IPS-18c (cell line): ENCODE data around the gene BTBD19.
"Not testable (repeated sequence)": the region's sequence is repeated elsewhere in the genome, so short reads cannot be mapped to it uniquely, and the experiment has no call there.

Experiments used
- H3K4me3 ChIP-seq: 2 replicates; pipeline ENCODE4 v1.7.0; 2013; ENCODE audit warnings: low read depth, mild to moderate bottlenecking, low read length, moderate library complexity; ENCODE audit not compliant: insufficient read depth
- H3K9me3 ChIP-seq: one replicate; pipeline ENCODE4 v1.6.1; 2013; ENCODE audit warnings: mild to moderate bottlenecking, low read length, moderate library complexity; ENCODE audit not compliant: control insufficient read depth, insufficient read depth

Gene BTBD19, protein sequence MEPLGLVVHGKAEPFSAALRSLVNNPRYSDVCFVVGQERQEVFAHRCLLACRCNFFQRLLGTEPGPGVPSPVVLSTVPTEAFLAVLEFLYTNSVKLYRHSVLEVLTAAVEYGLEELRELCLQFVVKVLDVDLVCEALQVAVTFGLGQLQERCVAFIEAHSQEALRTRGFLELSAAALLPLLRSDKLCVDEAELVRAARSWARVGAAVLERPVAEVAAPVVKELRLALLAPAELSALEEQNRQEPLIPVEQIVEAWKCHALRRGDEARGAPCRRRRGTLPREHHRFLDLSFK

DNA sequence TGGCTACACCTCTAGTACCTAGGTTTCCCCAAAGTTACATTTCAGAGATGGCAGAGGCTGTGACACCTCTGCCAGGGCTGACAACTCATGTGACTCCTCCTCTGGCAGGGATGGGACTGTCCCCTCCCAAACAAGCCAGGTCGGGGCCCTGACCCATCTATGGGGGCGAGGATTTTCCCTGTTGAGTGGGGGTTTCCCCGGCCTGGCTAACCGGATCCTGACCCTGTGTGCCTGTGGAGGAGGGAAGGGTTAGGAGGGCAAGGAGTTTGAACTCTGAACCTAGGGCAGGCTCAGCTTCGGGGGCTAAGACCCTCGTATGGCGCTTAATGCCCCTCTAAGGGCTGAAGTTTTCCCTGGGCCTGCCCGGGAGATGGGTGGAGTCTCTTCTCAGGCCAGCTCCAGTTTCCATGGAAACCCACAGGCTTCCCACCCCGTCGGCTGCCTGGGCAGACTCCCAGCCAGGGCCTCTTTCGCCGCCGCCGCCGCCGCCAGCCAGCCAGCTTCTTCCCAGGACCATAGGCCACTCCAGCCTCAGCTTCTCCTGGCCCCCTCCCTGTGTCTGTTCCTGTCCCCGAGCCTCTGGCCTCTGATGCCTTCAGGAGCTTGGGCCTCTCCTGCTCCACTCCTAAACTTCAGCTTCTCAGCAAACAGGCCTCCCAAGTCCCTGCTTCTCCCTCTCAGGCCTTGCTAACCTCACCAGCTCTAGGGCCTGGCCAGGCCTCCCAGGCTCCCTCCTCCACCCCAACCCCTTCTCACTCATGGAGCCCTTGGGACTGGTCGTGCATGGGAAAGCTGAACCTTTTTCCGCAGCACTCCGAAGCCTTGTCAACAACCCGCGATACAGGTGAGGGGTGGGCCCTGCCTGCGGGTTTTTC is at the start of gene BTBD19:
BTBD19 (plus strand) TSS at position 461 of the 875 bp plus-strand sequence; CDS start at position 759, 298 bp downstream.
- peak within 1 kb of the TSS; percentile 31 for H3K4me3 ChIP-seq

DNA sequence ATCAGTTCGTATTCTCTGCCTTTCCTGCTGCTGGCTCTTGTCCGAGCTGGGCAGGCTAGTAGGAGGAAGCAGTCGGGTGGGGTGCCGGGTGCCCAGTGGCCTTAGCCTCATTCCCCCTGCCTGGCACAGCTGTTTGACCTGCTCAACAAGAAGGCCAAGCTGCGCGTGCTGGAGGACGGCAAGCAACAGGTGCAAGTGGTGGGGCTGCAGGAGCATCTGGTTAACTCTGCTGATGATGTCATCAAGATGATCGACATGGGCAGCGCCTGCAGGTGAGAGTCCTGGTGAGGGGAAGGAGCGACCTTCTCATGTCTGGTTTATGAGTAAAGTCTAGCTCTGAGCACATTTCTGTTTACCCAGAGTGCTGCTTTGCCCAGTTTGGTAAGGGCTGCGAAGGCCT is 49.2 kb upstream of the BTBD19 start:
- H3K9me3 ChIP-seq = no peaks in the 10 kb centered on the region
- H3K4me3 ChIP-seq = no peak overlapping the region

More for the DNA sequence above, at the start of gene BTBD19:
- H3K9me3 ChIP-seq = no peaks in the 10 kb centered on the region

DNA sequence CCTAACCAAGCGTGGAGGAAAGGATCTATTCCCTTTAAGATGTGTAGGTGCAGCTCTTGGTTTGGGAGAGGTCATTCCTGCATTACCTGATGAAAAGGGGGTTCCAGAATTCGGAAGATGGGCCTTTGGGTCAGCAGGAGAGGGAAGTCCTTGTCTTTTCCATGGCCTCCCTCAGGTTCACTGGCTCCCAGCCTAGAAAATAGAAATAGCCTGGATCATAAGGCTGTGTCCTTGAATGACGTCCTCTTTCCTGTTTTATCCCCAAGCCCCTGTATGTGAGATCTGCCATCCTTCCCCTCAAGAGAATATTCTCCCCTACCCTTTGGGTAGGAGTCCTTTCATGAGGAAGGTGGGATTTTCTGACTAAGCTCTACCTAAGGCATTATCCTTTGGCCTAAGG is 47.4 kb upstream of the BTBD19 start:
- H3K9me3 ChIP-seq = no peaks in the 10 kb centered on the region
- no peak overlapping the region for H3K4me3 ChIP-seq

DNA sequence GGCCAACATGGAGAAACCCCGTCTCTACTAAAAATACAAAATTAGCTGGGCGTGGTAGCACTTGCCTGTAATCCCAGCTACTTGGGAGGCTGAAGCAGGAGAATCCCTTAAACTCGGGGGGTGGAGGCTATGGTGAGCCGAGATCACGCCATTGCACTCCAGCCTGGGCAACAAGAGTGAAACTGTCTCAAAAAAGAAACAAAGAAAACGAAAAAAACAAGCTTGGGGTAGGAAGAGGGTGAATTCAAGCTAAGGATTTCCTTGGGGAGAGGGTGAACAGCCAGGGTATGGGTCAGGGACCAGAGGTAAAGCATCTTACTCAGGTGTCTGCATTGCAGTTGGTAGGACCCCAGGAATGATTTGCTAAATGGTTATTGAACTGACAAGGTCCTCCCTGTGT is 41.9 kb upstream of the BTBD19 start:
- H3K9me3 ChIP-seq, H3K4me3 ChIP-seq: not testable (repeated sequence)

DNA sequence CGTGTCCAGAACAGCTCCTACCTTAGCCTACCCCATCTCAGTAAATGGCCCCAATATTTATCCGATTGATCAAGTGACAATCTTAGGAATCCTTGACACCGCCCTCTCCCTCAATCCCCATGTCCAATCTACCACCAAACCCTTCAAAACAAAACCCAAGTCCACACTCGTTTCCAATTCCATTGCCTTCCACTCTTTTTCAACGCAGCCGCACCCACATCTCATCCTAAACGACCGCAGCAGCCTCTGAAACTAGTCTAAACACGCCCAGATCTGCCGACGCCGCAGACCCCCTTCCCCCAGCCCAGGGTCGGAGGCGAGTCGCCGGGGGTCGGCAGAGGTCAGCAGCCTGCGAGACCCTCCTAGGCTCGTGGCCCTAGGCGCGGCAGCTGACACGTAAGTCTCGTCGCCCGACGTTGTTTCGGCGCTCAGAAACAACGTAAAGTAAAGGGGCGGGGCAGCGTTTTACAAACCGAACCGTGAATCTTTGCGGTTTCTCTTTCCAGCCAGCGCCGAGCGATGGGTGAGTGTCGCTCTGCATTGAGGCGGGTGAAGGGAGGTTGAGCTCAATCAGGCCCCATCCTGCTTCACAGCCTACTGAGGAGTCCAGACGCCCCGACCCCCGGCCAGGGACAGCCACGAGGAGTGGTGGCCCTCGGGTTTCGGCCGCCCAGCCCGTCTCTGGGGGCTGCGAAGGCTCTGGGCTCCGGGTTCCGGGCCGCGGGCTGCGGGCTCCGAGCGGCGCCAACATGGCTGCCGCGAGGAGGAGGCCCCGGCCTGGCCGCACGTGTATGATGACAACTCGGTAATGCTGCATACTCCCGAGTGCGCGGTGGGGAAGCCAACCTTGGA is 33.0 kb upstream of the BTBD19 start, which contains the start of gene RPS8:
RPS8 (plus strand) TSS at position 463 of the 852 bp plus-strand sequence; CDS start at position 520, 57 bp downstream.
- Histone ChIP-seq H3K4me3 (peak within 1 kb of the TSS; percentile 86), H3K9me3 (peaks cover 5% of the 10 kb centered on the region)

DNA sequence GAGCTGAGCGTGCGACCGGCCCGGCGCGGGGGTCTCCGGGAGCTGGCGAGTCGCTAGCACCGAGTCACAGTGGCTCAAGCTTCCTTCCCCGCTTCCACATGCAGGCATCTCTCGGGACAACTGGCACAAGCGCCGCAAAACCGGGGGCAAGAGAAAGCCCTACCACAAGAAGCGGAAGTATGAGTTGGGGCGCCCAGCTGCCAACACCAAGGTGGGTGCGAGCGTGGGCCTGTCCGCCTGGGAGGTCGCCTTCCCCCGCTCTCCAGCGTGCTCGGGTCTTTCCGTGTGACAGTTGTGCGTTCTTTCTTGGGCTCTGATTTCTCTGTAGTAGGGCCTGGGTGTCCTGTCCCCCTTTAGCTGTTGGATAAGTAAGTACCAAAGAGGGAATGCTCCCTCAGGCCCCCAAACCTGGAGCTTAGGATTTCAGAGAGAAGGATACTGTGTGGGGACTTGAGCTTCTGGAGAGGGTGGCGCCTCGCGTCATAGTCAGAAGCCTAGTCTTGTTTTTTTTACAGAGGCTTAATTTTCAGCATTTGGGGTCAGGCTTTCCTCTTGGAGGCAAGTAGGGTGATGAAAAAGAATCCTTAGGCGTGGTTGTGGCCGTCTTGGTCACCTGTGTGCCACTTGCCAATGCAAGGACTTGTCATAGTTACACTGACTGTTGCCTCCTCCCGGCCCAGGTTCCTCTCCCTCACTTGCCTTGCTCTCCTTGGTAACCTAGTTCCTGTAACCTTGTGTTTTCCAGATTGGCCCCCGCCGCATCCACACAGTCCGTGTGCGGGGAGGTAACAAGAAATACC is 32.2 kb upstream of the BTBD19 start:
- Histone ChIP-seq H3K9me3 (peaks cover 5% of the 10 kb centered on the region), H3K4me3 (peak overlapping the region; percentile 86)

DNA sequence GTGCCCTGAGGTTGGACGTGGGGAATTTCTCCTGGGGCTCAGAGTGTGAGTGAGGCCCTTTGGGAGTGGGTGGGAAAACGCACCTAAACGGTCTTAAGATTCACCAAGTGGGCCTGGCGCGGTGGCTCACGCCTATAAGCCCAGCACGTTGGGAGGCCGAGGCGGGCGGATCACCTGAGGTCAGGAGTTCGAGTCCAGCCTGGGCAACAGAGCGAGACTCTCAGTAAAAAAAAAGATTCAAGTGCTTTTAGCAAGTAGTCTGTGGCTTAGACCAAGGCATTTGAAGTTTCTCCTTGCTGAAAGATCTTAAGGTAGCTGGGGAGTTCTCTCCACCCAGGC is 31.6 kb upstream of the BTBD19 start:
- Histone ChIP-seq H3K4me3 (peak overlapping the region; percentile 86), H3K9me3 (peaks cover 5% of the 10 kb centered on the region)

DNA sequence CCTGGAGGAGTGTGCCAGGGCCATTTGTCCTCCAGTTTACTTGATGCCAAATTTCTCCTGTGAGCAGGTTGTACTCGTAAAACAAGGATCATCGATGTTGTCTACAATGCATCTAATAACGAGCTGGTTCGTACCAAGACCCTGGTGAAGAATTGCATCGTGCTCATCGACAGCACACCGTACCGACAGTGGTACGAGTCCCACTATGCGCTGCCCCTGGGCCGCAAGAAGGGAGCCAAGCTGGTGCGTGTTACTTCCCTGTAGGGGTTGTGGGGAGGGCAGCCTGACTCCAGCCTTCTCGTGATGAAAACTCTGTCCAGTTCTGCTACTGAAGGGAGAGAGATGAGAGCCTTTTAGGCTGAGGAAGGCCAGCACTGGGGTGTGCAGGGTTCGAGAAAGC is 30.8 kb upstream of the BTBD19 start:
- Histone ChIP-seq H3K9me3 (peaks cover 5% of the 10 kb centered on the region), H3K4me3 (peak overlapping the region; percentile 86; the same call in 1 of the 2 replicates)

DNA sequence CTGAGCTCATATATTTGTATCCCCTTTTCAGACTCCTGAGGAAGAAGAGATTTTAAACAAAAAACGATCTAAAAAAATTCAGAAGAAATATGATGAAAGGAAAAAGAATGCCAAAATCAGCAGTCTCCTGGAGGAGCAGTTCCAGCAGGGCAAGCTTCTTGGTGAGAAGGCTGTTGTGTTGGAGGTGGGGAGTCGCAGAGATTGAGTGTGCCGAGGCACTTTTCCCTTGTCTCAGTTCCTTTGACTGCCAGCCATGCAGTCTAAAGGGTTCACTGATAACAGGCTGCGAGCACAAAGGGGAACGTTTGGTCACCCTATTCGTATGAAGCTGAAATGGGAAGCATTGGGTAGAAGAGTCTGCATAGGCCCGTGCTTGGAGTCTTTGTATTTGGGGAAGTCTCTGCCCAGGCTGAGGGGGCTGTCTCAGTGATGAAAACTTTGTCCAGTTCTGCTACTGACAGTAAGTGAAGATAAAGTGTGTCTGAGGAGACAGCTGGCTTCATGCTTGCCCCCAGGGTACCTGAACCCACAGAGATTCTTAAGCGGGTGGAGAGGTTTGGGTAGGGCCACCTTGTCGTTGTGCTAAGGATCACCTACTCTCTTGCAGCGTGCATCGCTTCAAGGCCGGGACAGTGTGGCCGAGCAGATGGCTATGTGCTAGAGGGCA is 30.2 kb upstream of the BTBD19 start:
- peaks cover 5% of the 10 kb centered on the region for H3K9me3 ChIP-seq
- H3K4me3 ChIP-seq = no peak overlapping the region

DNA sequence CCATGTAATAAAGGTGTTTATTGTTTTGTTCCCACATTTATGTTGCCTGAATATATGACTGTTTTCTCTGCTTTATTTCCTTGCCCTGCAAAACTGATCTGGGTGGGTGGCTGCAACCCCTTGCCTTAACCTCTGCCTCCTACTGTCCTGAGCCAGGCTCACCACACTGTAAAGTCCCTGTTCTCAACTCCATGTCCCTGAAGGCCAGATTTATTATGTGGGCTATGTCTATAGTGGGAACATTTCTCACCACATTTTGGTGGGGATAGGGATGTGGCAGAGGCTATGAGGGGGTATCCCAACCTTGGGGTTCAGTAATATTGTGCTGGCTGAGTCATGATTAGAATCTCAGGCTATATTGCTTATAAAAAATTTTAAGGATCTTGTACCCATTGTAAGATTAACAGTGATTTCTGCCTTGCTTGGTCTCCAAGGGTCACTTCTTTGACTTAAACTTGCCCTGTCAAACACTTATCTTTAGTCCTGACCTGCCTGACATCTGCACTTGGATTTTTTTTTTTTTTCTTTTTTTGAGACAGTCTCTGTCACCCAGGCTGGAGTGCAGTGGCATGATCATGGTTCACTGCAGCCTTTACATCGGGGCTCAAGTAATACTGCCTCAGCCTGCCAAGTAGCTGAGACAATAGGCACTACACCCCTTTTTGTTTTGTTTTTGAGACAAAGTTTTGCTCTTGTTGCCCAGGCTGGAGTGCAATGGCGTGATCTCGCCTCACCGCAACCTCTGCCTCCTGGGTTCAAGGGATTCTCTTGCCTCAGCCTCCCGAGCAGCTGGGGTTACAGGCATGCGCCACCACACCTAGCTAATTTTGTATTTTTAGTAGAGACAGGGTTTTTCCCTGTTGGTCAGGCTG is 29.4 kb upstream of the BTBD19 start:
- no peak overlapping the region for H3K4me3 ChIP-seq
- peaks cover 5% of the 10 kb centered on the region for H3K9me3 ChIP-seq

DNA sequence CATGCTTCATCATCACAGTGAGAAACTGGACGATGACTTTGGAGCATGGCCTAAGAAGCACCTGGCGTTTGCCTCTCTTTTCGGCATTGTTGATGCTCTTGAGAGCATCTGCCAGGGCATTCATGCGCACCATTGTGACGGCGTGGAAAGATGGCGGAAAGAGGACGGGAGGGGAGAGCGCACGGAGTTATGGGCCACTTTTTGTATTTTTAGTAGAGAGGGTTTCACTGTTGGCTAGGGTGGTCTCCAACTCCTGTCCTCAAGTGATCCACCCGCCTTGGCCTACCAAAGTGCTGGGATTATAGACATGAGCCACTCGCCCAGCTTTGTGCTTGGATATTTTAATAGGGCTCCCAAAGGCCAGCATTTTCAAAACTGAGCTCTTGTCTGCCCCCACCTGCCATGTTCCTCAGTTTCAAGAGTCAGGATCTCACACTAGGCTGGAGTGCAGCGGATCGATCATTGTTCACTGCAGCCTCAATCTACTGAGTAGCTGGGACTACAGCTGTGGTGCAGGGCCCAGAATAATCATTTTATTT is 27.7 kb upstream of the BTBD19 start:
- Histone ChIP-seq H3K4me3 (no peak overlapping the region), H3K9me3 (peaks cover 2% of the 10 kb centered on the region)

DNA sequence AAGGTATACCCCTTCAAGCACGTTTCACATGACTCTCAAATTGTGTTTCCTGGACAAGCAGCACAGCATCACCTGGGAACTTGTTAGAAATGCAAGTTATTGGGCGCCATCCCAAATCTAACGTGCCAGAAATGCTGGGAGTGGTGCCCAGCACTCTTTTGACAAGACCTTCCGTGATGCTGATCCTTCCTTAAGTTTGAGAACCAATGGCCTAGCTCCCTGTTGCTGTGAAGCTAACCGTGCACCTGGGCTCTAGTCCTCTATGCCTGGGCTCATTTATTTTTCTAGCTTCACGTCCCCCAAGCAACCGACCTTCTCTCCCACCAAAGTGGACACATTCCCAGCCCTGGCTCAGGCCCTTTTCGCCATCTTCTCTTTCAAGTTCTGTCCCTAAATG is 24.6 kb upstream of the BTBD19 start:
- H3K4me3 ChIP-seq = peak overlapping the region; percentile 40; the same call in 1 of the 2 replicates

DNA sequence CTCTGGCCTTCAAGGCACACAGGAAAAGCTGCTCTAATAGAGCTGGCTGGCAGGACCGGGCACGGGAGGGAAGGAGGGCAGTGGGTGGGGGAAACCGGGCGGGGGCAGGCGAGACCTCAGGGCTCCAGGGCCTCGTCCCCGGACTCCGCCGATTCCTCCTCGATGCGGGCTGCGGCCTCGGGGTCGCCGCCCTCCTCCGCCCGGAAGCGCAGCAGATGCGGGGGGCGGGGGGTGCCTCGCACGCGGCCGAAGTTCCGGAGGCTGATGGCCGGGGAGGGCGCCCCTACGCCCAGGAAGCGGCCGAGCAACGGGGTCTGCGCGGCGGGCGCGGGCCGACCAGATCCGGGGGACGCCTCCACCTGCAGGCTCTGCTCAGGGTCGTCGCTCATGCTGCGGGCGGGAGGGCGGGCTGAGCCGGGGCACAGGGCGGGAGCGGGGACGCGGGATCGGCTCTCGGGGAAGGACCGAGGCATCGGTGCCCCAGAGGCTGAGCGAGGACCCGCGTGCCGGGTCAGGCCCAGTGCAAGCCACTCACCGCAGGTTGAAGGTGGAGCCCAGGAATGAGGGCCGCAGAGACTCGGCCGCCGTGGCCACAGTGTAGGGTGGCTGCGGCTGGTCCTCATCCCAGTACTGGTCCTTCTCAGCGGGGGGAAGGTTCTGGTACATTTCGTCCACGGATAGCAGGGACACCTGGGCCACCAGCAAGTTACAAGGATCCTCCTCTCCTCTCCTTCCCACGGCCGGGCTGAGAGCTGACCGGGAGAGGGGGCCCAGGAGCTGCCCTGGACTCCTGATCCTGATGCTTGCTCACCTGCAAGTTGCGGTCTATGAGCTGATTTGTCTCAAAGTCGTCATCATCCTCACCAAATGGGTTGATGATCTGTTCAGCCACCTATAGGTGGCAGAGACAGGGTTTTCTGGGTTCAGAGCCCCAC is 24.0 kb upstream of the BTBD19 start:
- H3K4me3 ChIP-seq = peak overlapping the region; percentile 40
- H3K9me3 ChIP-seq = no peaks in the 10 kb centered on the region

More for the DNA sequence above, 24.6 kb upstream of the BTBD19 start:
- no peaks in the 10 kb centered on the region for H3K9me3 ChIP-seq

DNA sequence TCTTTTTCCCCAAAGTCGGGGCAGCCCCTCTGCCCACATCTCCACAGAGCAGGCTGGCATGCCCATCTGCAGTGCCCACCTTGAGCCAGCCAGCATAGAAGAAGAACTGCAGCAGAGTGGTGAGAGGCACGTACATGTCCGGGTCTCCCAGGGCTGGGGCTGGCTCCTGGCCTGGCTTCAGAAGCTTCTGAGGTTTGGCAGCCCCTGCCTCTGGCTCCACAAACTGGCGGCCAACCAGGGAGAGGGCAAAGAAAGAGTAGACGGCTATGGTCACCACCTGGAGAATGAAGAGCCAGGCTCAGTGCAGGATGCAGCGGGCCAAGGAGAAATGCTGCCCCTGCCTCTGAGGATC is 23.3 kb upstream of the BTBD19 start:
- H3K9me3 ChIP-seq = no peaks in the 10 kb centered on the region
- H3K4me3 ChIP-seq = peak overlapping the region; percentile 40; the same call in 1 of the 2 replicates
